Astrocyte of the spinal cord (primary cell): Measurements from ENCODE around the gene ZNF91.
"Not testable (repeated sequence)": the region's sequence is repeated elsewhere in the genome, so short reads cannot be mapped to it uniquely, and the experiment has no call there.

Source experiments
- DNase-seq: peaks from one replicate; pipeline ENCODE4 v3.0.0; 2011; ENCODE audit warnings: low read depth, low spot score
- H3K4me3 ChIP-seq: 2 replicates; pipeline ENCODE4 v1.5.1; 2011; ENCODE audit warnings: low read depth, mild to moderate bottlenecking, low read length, moderate library complexity
- in situ Hi-C: cut with HindIII; loops from 2 replicates; pipeline ENCODE4 v1.10.0; 2017; ENCODE audit warnings: low sequenced_read_pairs
- TF ChIP-seq, protein P1 (sequence below): IDR thresholded peaks from 2 replicates; pipeline ENCODE4 v1.5.1; 2012; ENCODE audit warnings: low read depth, mild to moderate bottlenecking, low read length, inconsistent platforms

ZNF91 gene

DNA sequence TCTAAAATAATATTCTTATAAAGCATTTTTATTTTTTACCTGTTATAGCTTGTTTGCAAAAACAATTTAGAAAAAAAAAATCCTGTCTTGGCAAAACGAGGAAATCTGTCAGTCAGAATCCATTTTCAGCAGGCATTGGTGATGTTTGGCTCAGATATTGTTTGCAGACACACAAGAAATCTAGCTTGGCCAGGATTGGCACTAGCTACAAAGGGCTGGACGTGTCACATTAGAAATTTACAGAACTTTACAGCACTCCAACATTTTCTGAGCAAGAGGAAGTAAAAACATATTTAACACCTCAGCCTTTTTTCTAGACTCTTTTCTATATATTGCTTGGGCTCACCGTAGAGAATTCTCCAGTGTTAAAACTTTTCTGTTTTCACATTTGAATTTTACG is 9.9 kb downstream of the ZNF91 start:
- TF ChIP-seq, protein P1, sequence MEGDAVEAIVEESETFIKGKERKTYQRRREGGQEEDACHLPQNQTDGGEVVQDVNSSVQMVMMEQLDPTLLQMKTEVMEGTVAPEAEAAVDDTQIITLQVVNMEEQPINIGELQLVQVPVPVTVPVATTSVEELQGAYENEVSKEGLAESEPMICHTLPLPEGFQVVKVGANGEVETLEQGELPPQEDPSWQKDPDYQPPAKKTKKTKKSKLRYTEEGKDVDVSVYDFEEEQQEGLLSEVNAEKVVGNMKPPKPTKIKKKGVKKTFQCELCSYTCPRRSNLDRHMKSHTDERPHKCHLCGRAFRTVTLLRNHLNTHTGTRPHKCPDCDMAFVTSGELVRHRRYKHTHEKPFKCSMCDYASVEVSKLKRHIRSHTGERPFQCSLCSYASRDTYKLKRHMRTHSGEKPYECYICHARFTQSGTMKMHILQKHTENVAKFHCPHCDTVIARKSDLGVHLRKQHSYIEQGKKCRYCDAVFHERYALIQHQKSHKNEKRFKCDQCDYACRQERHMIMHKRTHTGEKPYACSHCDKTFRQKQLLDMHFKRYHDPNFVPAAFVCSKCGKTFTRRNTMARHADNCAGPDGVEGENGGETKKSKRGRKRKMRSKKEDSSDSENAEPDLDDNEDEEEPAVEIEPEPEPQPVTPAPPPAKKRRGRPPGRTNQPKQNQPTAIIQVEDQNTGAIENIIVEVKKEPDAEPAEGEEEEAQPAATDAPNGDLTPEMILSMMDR = no peak
- DNase-seq = no peak
- in situ Hi-C loops = no loop called here
- H3K4me3 ChIP-seq = no peak overlapping the region

DNA sequence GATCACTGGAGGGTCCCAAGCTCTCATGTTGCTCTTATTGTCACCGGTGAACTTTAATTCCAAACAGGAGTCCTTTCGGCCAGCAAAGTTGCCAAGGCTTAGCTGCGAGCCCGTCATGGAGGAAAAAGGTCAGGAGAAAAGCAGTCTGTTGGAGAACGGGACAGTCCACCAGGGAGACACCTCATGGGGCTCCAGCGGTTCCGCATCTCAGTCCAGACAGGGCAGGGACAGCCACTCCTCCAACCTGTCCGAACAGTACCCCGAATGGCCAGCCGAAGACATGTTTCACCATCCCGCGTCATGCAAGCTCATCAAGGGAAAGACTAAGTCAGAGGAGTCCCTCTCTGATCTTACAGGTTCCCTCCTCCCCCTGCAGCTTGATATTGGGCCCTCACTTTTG is 10.4 kb downstream of the ZNF91 start:
- in situ Hi-C loops = no loop called here
- TF ChIP-seq, protein P1 = no peak
- no peak overlapping the region for H3K4me3 ChIP-seq
- DNase-seq = no peak

DNA sequence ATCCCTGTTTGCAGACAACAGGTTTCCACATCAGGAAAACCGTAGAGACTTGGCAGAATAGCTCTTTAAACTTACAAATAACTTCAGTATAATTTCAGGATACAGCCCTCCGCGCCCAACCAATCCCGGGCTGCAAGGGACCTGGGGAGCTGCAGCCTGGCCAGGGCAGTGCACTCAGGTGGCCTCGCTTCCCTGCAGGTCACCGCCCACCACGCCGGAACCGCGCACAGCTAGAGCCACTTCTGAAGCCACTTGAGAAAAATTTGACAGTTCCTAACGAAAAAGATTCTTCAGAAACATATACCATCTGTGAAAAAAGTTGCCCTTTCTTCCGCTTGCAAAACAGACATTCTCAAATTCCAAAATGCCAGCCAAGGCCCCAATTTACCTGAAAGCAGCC is 11.1 kb downstream of the ZNF91 start:
- TF ChIP-seq, protein P1 = no peak
- in situ Hi-C loops = no loop called here
- DNase-seq = no peak
- H3K4me3 ChIP-seq = no peak overlapping the region

DNA sequence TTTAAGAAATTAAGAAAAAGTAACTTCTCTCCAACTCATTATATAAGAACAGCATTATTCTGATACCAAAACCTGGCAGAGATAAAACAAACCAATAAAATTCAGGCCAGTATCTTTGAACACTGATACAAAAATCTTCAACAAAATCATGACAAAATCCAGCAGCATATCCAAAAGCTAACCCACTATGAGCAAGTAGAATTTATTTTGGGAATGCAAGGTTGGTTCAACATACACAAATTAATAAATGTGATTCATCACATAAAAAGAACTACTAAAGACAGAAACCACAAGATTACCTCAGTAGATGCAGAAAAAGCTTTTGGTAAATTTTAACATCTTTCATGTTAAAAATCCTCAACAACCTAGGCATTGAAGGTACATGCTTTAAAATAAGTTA is 12.3 kb downstream of the ZNF91 start:
- H3K4me3 ChIP-seq = no peak overlapping the region
- in situ Hi-C loops = no loop called here
- TF ChIP-seq, protein P1 = no peak
- DNase-seq = no peak

DNA sequence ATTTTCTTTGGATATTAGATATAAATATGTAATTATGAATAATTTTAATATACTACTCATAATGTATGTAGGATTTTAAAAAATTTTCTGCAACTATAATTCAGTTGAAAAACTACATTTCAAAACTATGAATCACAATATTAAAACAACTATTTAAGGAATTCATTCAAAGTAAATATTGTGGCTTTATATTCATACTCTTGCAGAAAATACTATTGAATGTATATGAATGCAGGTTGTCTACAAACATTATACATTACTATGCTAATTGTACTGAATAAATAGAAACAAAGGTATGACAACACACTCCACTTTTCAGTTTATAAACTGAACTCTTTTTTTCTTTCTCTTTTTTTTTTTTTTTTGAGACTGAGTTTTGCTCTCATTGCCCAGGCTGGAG is 14.2 kb downstream of the ZNF91 start:
- no peak for DNase-seq
- TF ChIP-seq, protein P1 = no peak
- no peak overlapping the region for H3K4me3 ChIP-seq
- in situ Hi-C loops = no loop called here

DNA sequence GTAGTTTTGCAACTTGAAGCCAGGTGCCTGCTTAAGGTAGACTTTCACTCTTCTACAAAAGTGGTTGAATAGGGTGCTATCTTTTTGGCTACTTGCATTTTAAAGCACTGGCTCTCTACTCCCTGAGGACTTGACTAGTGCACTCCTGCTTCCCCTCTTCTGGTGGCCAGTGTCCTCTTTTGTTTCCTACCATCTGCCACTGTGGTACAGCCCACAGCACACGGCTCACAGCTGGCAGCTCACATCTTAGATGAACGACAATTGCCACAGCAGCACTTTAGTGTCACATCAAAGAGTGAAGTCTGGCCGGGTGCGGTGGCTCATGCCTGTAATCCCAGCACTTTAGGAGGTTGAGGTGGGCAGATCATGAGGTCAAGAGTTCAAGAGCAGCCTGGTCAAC is 15.6 kb downstream of the ZNF91 start:
- DNase-seq, H3K4me3 ChIP-seq, in situ Hi-C loops: not testable (repeated sequence)

DNA sequence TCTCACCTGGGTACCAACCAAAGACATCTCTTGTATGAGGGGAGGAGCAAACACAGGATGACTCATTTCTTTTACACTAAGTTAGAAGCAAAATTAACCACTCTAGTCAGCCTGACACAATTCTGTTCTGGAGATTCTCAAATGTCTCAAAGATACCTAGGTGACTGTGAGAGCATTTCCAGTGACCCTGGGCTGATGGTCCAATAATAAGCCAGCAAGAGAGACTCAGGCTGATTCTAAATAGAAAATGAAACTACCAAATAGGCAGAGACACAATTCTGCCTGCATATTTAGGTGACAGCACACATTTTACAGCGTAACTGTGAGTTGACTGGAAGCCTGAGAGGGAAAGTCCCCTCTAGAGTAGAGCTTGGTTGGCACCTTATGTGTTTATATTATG is 16.3 kb downstream of the ZNF91 start:
- no peak for DNase-seq
- in situ Hi-C loops = no loop called here

More for the DNA sequence above, 16.3 kb downstream of the ZNF91 start:
- TF ChIP-seq, protein P1 = no peak
- no peak overlapping the region for H3K4me3 ChIP-seq
